Measurements from ENCODE around the gene CD99L2. TPM values are rescaled to one million over a fixed set of nuclear protein-coding genes. Genes with fewer than 3 reads are reported as not detected.

The CD99L2 gene
- total RNA-seq, 1 experiment from 2014 or later, result 7.3 TPM

DNA sequence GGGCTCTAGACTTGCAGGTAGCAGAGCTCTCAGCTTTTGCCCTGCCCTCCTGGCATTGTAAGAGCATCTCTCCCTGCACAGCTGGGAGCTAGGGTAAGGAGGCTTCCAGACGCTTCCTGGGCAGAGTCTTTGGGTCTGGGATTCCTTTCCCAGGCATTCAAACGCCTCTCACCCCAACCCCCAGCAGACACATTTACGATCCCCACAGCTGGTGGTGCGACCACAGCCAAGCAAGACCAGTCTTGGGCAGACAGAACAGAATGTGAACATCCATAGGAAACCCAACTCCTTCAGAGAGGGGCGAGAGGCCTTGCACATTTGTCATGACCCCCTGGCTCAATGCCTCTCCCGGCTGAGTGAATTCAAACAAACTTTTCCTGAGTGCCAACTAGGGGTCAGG is 38.1 kb upstream of the CD99L2 start:
- no peak overlapping the region for H3T11ph ChIP-seq (ENCODE audit: low read length)
- peaks cover 35 to 39% of the 10 kb centered on the region in 2 experiments for H3K4me1 Mint-ChIP-seq
- H3K18ac ChIP-seq (ENCODE audit: insufficient read length, low read depth, low read length), result no peak overlapping the region
- no peak overlapping the region for H3K27ac Mint-ChIP-seq
- H3K4me2 ChIP-seq (ENCODE audit: insufficient read depth, insufficient read length, low read length), result no peak overlapping the region
- TF ChIP-seq, protein P1, sequence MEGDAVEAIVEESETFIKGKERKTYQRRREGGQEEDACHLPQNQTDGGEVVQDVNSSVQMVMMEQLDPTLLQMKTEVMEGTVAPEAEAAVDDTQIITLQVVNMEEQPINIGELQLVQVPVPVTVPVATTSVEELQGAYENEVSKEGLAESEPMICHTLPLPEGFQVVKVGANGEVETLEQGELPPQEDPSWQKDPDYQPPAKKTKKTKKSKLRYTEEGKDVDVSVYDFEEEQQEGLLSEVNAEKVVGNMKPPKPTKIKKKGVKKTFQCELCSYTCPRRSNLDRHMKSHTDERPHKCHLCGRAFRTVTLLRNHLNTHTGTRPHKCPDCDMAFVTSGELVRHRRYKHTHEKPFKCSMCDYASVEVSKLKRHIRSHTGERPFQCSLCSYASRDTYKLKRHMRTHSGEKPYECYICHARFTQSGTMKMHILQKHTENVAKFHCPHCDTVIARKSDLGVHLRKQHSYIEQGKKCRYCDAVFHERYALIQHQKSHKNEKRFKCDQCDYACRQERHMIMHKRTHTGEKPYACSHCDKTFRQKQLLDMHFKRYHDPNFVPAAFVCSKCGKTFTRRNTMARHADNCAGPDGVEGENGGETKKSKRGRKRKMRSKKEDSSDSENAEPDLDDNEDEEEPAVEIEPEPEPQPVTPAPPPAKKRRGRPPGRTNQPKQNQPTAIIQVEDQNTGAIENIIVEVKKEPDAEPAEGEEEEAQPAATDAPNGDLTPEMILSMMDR (conservative IDR thresholded peaks at IDR 0.05), result no peak
- H3K79me2 ChIP-seq (ENCODE audit: insufficient read depth, low read length), result no peaks in the 10 kb centered on the region
- H3K9me3 Mint-ChIP-seq, result peaks cover 62 to 71% of the 10 kb centered on the region in 2 experiments
- no peak overlapping the region for H2BK120ac ChIP-seq (ENCODE audit: low read depth, low read length, poor library complexity, severe bottlenecking)
- DNase-seq, result no peak
- H3K14ac ChIP-seq (ENCODE audit: insufficient read depth, low read length), result no peak overlapping the region
- H2AFZ ChIP-seq (ENCODE audit: low read length), result no peak overlapping the region
- H2AK5ac ChIP-seq (ENCODE audit: insufficient read length, low read length), result no peak overlapping the region
- no peaks in the 10 kb centered on the region for H4K20me1 ChIP-seq (ENCODE audit: control insufficient read depth, insufficient read depth, insufficient read length)
- H2BK20ac ChIP-seq (ENCODE audit: low read depth, low read length, poor library complexity, severe bottlenecking), result no peak overlapping the region
- H3K36me3 Mint-ChIP-seq (ENCODE audit: insufficient read depth in 1 of 3, low read depth in 3 of 3), result peaks cover 6 to 12% (median 6%) of the 10 kb centered on the region in 3 experiments; a peak in 6 of 7 replicates
- H4K5ac ChIP-seq (ENCODE audit: insufficient read length, low read depth, low read length), result no peak overlapping the region
- H3K9ac ChIP-seq (ENCODE audit: extremely low read depth, insufficient read length, low read length), result no peak overlapping the region
- no peaks in the 10 kb centered on the region for H3K79me1 ChIP-seq (ENCODE audit: insufficient read depth, low read depth, low read length, poor library complexity, severe bottlenecking)
- H4K91ac ChIP-seq (ENCODE audit: insufficient read length, low read depth, low read length), result no peak overlapping the region
- no peak overlapping the region for H2BK5ac ChIP-seq (ENCODE audit: insufficient read length, low read length)
- no peaks in the 10 kb centered on the region for H3K9me3 ChIP-seq (ENCODE audit: control insufficient read depth, low read depth, low read length)
- no peak overlapping the region for H2BK12ac ChIP-seq (ENCODE audit: insufficient read length, low read depth, low read length)
- no peak overlapping the region for H3K4ac ChIP-seq (ENCODE audit: low read depth, low read length)
- H3K4me1 ChIP-seq (ENCODE audit: insufficient read depth, low read length), result peaks cover 13% of the 10 kb centered on the region; the same call in 1 of the 2 replicates
- H3K23ac ChIP-seq (ENCODE audit: insufficient read length, low read depth, low read length), result no peak overlapping the region
- no peaks in the 10 kb centered on the region for H3K23me2 ChIP-seq (ENCODE audit: insufficient read length, low read depth, low read length, poor library complexity, severe bottlenecking)
- H2BK15ac ChIP-seq (ENCODE audit: low read depth, low read length), result no peak overlapping the region
- H3K27me3 ChIP-seq (ENCODE audit: insufficient read depth, low read length), result no peaks in the 10 kb centered on the region; the same call in 1 of the 2 replicates
- no peak overlapping the region for H3K27ac ChIP-seq (ENCODE audit: insufficient read length, low read depth, low read length)
- peaks cover 4% of the 10 kb centered on the region for H3K27me3 Mint-ChIP-seq (ENCODE audit: low read depth)
- H4K8ac ChIP-seq (replicated peaks; ENCODE audit: insufficient read length, low read depth, low read length), result no peak overlapping the region
- H3K56ac ChIP-seq (ENCODE audit: insufficient read length, low read depth, low read length), result no peak overlapping the region
- no CpG with 5 or more reads among the region's 6 CpGs for WGBS (ENCODE audit: extremely low coverage, insufficient read length, low lambda C conversion rate)
- H3K4me3 Mint-ChIP-seq, result no peak overlapping the region; a peak in 1 of 5 replicates
